ENCODE measurements around the gene GIMD1.
"Not testable (repeated sequence)": the region's sequence is repeated elsewhere in the genome, so short reads cannot be mapped to it uniquely, and the experiment has no call there.

Gene GIMD1

DNA sequence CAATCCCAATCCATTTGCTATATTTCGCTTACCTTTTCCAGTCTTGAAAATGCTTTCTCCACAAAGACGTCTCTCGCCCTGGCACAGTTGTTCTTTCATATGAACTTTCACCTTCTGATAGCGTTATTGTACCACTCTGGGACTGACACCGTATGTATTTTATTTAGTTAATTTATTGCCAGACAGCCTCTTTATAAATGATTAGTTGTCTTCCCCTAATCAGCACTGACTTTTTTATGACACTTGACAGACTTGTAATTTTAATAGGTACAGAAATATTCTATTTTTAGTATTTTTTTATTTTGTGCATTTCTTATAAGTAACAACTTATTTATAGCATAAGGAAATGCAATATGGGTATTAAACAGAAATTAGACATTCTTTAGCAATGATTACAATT lies at the start of gene GIMD1:
TSS of gene GIMD1 (minus strand) at position 101 of the 400 bp plus-strand sequence. CDS start 1,343 bp downstream, outside the sequence.
- H3K4me1 Mint-ChIP-seq (ENCODE audit: low read depth), result no peaks in the 10 kb centered on the region
- peaks cover 17% of the 10 kb centered on the region for H3K27me3 Mint-ChIP-seq
- H3K9me3 Mint-ChIP-seq (ENCODE audit: low read depth), result no peaks in the 10 kb centered on the region
- H3K27ac Mint-ChIP-seq, result no peak within 1 kb of the TSS
- H3K36me3 Mint-ChIP-seq, result no peaks in the 10 kb centered on the region
- no peak within 1 kb of the TSS for H3K4me3 Mint-ChIP-seq

DNA sequence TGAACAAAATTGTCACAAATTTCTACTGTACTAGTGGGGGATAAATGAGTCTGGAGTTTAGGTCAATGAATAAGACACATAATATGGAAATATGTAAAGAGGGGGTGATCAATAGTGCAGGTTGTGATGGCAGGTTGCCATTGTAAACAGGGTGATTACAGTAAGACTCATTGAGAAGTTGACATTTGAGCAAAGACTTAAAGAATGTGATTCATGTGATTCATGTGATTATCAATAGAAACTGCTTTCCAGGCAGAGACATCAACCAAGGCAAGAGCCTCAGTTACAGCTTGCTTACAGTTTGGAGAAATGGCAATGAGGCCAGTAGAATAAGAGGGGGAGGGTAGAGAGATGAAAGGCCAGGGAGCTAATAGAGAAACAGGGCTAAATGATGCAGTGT lies 45.8 kb upstream of the GIMD1 start:
- H3K27me3 Mint-ChIP-seq, result peaks cover 9% of the 10 kb centered on the region
- no peaks in the 10 kb centered on the region for H3K4me1 Mint-ChIP-seq (ENCODE audit: low read depth)
- no peak overlapping the region for H3K27ac Mint-ChIP-seq
- no peaks in the 10 kb centered on the region for H3K9me3 Mint-ChIP-seq (ENCODE audit: low read depth)
- no peaks in the 10 kb centered on the region for H3K36me3 Mint-ChIP-seq
- H3K4me3 Mint-ChIP-seq, result no peak overlapping the region

DNA sequence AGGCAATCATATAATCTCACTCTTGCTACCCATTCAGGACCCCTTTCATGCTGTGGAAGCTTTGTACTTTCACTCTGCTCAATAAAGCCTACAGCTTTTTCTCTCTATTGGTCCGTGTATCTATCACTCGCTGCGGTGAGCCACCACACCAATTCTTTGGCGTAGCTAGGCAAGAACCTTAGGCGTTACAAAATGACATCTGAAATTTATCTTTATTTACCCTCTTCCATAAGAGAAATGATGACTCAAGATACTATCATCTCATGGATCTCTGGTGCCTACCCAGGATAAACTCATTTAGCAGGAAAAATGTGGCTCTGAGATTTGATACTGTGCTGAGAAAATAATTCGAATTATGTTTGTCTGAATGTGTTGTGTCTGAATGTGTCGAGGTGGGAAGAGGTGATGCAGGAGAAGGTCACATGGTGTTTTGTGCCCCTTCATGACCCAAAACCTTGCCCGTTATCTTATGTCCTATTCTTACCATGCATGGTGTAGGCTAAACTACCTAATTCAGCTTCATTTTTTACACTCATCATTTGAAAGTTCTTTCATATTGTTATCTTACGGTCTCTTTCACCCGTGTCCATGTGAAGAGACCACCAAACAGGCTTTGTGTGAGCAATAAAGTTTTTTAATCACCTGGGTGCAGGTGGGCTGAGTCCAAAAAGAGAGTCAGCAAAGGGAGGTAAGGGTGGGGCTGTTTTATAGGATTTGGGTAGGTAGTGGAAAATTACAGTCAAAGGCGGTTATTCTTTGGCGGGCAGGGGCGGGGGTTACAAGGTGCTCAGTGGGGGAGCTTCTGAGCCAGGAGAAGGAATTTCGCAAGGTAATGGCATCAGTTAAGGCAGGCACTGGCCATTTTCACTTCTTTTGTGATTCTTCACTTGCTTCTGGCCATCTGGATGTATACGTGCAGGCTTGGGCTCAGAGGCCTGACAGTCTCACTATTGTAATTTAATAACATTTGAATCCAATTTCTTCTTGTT lies 41.6 kb upstream of the GIMD1 start:
- Mint-ChIP-seq H3K27ac (no peak overlapping the region), H3K4me1 (ENCODE audit: low read depth) (no peaks in the 10 kb centered on the region), H3K27me3 (peaks cover 9% of the 10 kb centered on the region), H3K36me3 (no peaks in the 10 kb centered on the region), H3K9me3 (ENCODE audit: low read depth) (no peaks in the 10 kb centered on the region), H3K4me3 (no peak overlapping the region)

DNA sequence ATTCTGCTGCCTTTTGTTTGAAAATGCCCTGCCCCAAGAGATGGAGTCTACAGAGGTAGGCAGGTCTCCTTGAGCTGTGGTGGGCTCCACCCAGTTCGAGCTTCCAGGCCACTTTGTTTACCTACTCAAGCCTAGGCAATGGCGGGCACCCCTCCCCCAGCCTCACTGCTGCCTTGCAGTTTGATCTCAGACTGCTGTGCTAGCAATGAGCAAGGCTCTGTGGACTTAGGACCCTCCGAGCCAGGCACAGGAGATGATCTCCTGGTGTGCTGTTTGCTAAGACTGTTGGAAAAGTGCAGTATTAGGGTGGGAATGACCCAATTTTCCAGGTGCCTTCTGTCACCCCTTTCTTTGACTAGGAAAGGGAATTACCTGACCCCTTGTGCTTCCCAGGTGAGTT lies 39.4 kb upstream of the GIMD1 start:
- H3K9me3 Mint-ChIP-seq (ENCODE audit: low read depth); H3K27ac Mint-ChIP-seq: not testable (repeated sequence)

DNA sequence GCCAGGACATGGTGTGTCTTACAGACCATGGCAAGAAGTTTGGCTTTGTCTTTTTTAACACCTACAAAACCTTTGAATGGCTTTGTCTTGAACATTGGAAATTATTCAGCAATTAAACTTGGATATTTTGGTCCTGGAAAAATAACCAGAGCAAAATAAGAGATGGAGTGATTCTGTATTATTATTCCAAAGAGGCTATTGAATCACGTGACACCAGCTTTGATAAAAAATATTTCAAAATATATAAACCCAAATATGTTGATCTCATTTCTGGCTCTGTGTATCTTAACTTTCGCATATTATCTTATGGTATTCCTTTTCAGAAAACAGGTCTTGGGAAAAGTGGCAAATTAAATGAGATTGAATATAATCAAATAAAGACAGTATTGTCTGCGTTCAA lies 32.6 kb upstream of the GIMD1 start:
- Mint-ChIP-seq H3K4me3 (no peak overlapping the region), H3K27ac (no peak overlapping the region), H3K36me3 (peaks cover under 1% of the 10 kb centered on the region), H3K27me3 (no peaks in the 10 kb centered on the region), H3K4me1 (ENCODE audit: low read depth) (no peaks in the 10 kb centered on the region), H3K9me3 (ENCODE audit: low read depth) (peaks cover 14% of the 10 kb centered on the region)

More for the DNA sequence above, 39.4 kb upstream of the GIMD1 start:
- not testable (repeated sequence) for H3K36me3 Mint-ChIP-seq; H3K4me3 Mint-ChIP-seq; H3K27me3 Mint-ChIP-seq; H3K4me1 Mint-ChIP-seq (ENCODE audit: low read depth)

DNA sequence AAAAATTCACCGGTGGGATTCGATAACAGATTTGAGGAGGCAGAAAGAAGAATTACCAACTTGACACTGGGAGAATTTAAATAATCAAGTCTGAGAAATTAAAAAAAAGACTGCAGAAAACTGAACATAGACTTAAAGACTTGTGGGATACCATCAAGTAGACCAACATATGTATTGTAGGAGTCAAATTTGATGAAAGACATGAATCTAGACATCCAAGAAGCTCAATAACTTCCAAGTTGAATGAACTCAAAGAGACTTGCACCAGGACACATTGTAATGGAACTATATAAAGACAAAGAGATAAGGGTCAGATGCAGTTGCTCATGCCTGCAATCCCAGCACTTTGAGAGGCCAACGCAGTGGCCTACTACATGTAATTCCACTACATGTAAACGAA lies 30.3 kb upstream of the GIMD1 start:
- H3K36me3 Mint-ChIP-seq; H3K27ac Mint-ChIP-seq; H3K4me1 Mint-ChIP-seq (ENCODE audit: low read depth); H3K27me3 Mint-ChIP-seq; H3K4me3 Mint-ChIP-seq: not testable (repeated sequence)
- peaks cover 27% of the 10 kb centered on the region for H3K9me3 Mint-ChIP-seq (ENCODE audit: low read depth)

DNA sequence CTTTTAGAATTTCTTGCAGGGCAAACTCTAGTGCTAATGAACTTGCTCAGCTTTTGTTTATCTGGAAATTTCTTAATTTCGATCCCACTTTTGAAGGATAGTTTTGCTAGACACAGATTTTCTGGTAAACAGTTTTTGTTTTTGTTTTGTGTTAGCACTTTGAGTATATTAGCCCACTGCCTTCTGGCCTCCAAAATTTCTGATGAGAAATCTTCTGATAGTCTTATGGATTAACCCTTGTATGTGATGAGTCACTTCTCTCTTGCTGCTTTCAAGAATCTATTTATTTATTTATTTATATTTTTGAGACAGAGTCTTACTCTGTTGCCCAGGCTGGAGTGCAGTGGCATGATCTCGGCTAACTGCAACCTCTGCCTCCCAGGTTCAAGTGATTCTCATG lies 27.0 kb upstream of the GIMD1 start:
- H3K9me3 Mint-ChIP-seq (ENCODE audit: low read depth), result peaks cover 27% of the 10 kb centered on the region
- no peak overlapping the region for H3K27ac Mint-ChIP-seq
- H3K36me3 Mint-ChIP-seq, result peaks cover 3% of the 10 kb centered on the region
- H3K4me1 Mint-ChIP-seq (ENCODE audit: low read depth), result no peaks in the 10 kb centered on the region
- H3K4me3 Mint-ChIP-seq, result no peak overlapping the region
- H3K27me3 Mint-ChIP-seq, result no peaks in the 10 kb centered on the region

DNA sequence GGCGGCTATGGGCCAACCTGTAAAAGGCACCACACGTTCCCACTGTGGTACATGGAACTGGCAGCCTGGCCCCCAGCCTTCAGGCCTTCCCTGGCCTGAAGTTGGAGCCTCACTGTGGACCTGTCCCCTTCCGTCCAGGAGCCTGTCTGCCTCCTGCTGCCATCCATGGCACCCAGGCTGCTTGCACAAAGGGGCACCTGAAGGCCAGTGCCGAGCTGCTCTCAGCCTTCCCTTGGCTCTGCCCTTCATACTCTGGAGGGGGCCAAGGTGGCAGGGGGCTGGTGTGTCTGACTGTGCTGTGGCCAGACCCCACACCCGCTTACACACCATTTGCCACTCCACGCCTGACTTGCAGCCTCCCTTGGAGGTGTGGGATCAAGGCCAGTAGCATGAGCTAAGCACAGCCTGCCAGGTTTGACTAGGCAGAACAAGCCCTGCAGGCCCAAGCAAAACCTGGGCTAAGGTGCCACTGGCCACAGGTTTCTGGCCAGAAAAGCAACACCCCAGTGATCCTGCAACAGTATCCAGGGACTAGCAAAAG lies 17.3 kb upstream of the GIMD1 start:
- no peaks in the 10 kb centered on the region for H3K9me3 Mint-ChIP-seq (ENCODE audit: low read depth)
- H3K4me3 Mint-ChIP-seq, result no peak overlapping the region
- H3K27me3 Mint-ChIP-seq, result peaks cover 6% of the 10 kb centered on the region
- no peak overlapping the region for H3K27ac Mint-ChIP-seq
- no peaks in the 10 kb centered on the region for H3K36me3 Mint-ChIP-seq
- H3K4me1 Mint-ChIP-seq (ENCODE audit: low read depth), result no peaks in the 10 kb centered on the region

DNA sequence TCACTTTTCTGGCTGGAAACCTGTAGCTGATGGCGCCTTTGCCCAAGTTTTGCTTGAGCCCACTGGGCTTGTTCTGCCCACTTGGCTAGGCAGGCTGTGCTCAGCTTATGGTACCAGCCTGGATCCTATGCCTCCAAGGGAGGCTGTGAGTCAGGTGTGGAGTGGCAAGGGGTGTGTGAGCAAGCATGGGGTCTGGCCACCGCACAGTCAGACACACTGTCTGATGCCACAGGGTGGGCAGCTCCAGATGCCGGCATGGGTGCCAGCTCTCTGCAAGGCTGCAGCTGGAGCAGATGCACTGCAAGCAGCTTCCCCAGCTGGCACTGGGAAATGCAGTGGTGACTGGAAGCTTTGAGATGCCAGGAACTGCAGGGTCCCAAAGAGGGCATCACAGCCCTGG lies 16.3 kb upstream of the GIMD1 start:
- no peaks in the 10 kb centered on the region for H3K36me3 Mint-ChIP-seq
- no peak overlapping the region for H3K27ac Mint-ChIP-seq
- no peak overlapping the region for H3K4me3 Mint-ChIP-seq
- peaks cover 6% of the 10 kb centered on the region for H3K27me3 Mint-ChIP-seq
- no peaks in the 10 kb centered on the region for H3K4me1 Mint-ChIP-seq (ENCODE audit: low read depth)
- no peaks in the 10 kb centered on the region for H3K9me3 Mint-ChIP-seq (ENCODE audit: low read depth)

DNA sequence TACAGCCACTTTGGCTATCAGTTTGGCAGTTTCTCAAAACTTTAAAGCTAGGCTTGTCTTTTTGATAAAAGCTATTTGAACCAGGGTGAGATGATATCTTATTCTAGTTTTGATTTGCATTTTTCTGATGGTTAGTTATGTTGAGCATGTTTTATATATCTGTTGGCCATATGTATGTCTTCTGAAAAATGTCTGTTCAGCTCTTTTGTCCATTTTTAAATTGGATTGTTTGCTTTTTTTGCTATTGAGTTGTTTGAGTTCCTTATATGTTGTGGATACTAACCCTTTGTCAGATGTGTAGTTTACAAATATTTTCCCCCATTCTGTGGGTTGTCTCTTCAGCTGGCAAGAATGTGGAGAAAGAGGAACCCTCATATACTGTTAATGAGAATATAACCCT lies 11.6 kb upstream of the GIMD1 start:
- H3K27me3 Mint-ChIP-seq, result peaks cover 4% of the 10 kb centered on the region
- H3K4me1 Mint-ChIP-seq (ENCODE audit: low read depth), result no peaks in the 10 kb centered on the region
- H3K36me3 Mint-ChIP-seq, result no peaks in the 10 kb centered on the region
- no peaks in the 10 kb centered on the region for H3K9me3 Mint-ChIP-seq (ENCODE audit: low read depth)
- H3K4me3 Mint-ChIP-seq, result no peak overlapping the region
- H3K27ac Mint-ChIP-seq, result no peak overlapping the region

DNA sequence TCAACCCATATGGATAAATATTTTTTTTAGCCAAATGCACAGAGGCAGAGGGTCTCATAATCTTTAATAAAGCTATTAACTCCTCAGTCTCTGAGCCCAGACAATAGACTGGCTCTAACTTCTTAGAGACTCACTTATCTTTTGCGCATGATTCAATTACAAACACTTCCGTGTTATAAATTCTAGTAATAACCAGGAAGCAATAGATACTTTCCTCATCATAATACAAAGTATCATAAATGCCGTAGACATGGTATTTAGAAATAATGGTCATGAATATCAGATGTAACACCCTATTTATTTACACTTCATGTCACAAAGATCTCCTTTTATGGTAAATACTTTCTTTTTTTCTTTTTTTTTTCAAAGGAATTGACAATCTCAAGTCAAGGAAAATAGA lies 4.4 kb upstream of the GIMD1 start:
- Mint-ChIP-seq H3K27ac (no peak overlapping the region), H3K9me3 (ENCODE audit: low read depth) (no peaks in the 10 kb centered on the region), H3K4me3 (no peak overlapping the region), H3K27me3 (peaks cover 19% of the 10 kb centered on the region), H3K36me3 (no peaks in the 10 kb centered on the region), H3K4me1 (ENCODE audit: low read depth) (no peaks in the 10 kb centered on the region)

DNA sequence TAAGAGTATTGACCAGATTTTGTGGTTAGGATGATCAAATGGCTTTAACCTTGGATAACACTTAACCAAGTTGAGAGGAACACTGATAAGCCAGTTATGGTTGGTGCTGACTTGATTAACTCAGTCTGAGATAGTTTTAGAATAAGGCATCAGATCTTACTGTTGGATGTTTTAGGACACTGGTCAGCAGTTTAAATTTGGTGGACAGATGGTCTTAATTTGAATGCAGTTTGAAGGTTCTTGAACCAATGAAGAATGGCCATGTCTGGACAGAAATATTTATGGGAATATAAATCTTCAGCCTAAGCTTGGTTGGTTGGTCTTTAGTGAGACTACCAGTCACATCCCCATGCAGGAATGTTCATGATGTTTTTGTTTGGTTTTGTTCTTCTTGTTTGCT lies 2.6 kb upstream of the GIMD1 start:
- Mint-ChIP-seq H3K27ac (no peak overlapping the region), H3K27me3 (peaks cover 22% of the 10 kb centered on the region), H3K36me3 (no peaks in the 10 kb centered on the region), H3K9me3 (ENCODE audit: low read depth) (no peaks in the 10 kb centered on the region), H3K4me1 (ENCODE audit: low read depth) (no peaks in the 10 kb centered on the region), H3K4me3 (no peak overlapping the region)

DNA sequence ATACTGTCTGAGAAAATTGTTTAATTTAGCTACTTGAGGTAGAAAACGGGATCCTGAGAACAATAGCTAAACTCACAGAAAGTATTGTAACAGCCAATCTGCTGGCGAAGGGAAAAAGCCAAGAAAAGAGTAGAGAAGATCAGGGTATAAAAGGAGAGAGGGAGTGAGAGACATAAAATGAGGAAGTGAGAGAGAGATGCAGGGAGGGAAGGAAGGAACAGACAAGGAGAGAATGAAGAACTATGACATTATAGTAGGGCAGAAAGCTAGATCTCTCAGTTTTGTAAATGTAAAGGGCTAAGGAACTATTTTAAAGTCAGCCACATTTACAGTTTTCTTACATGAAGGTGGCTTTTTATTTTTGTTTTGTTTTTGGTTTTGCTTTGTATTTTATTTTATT lies 1.6 kb upstream of the GIMD1 start:
- peaks cover 22% of the 10 kb centered on the region for H3K27me3 Mint-ChIP-seq
- no peaks in the 10 kb centered on the region for H3K9me3 Mint-ChIP-seq (ENCODE audit: low read depth)
- no peak overlapping the region for H3K27ac Mint-ChIP-seq
- no peak overlapping the region for H3K4me3 Mint-ChIP-seq
- no peaks in the 10 kb centered on the region for H3K36me3 Mint-ChIP-seq
- no peaks in the 10 kb centered on the region for H3K4me1 Mint-ChIP-seq (ENCODE audit: low read depth)

DNA sequence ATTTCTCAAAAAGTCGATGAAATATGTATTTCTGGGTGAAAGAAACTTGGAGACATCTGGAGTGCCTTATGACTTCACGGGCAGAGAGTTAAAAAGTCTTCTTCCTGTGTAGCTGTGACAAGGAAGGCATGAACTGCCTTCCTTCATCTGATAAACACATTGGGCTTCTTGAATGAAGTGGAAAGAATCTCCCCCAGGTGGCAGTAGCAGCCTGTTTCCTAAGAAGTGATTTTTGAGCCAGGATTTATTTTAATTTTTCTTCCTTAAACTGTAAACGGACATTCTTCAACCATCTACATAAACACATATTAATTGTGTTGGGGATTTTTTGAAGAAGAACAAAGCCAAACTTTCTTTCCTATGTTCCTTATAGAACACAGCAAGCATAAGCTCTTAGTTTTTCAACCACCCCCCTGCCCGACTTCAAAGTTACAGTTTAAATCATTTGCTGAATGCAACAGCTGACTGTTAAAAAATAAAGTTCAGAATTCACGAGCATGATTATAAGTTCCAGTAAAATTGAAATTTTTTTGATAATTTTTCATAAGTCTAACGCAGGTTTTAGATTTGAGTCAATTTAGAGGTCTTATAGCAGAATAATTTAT lies 980 bp upstream of the GIMD1 start:
- no peaks in the 10 kb centered on the region for H3K4me1 Mint-ChIP-seq (ENCODE audit: low read depth)
- peaks cover 22% of the 10 kb centered on the region for H3K27me3 Mint-ChIP-seq
- no peak overlapping the region for H3K27ac Mint-ChIP-seq
- no peaks in the 10 kb centered on the region for H3K9me3 Mint-ChIP-seq (ENCODE audit: low read depth)
- no peaks in the 10 kb centered on the region for H3K36me3 Mint-ChIP-seq
- no peak overlapping the region for H3K4me3 Mint-ChIP-seq

DNA sequence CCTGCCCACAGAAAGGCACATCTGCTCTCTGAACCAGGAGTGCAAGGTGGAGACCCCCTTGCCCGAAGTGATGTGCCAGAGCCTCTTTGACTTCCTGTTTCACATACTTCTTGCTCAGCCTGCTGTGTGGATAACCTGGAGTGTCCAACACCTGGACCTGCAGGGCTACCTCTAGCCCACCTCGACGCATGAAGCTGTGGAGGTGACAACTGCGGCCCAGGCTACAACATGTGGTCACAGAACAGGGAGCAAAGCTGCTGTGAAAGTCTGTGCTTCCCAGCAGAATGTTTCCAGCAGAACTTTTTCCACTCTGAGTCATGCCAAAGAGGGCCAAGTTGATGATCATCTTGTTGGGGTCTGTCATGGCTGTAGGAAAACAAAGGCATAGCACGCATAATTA lies 1.5 kb downstream of the GIMD1 start:
- no peak overlapping the region for H3K27ac Mint-ChIP-seq

More for the DNA sequence above, 1.5 kb downstream of the GIMD1 start:
- Mint-ChIP-seq H3K36me3 (no peaks in the 10 kb centered on the region), H3K9me3 (ENCODE audit: low read depth) (no peaks in the 10 kb centered on the region), H3K4me1 (ENCODE audit: low read depth) (no peaks in the 10 kb centered on the region), H3K4me3 (no peak overlapping the region), H3K27me3 (peaks cover 14% of the 10 kb centered on the region)

Data from activated naive CD8-positive, alpha-beta T cell (primary cell).